PC-9 (cell line): ENCODE data around the gene NUB1. TPM values are rescaled to one million over a fixed set of nuclear protein-coding genes. Genes with fewer than 3 reads are reported as not detected.
"Not testable (repeated sequence)": the region's sequence is repeated elsewhere in the genome, so short reads cannot be mapped to it uniquely, and the experiment has no call there.

ENCODE experiments used
- BruUV-seq: library from RNA; stranded (reverse); fragments of 400-500 nt; replicated peaks from 2 replicates; lab custom pipeline; 2021; lab: Mats Ljungman, UMichigan
- CTCF ChIA-PET: fragments of 300-600 bp; sonication (Branson Sonifier 250); formaldehyde crosslinking; loops from one replicate; lab custom pipeline; 2022; ENCODE audit warnings: antibody characterized with exemption; lab: Charles Lee
- POLR2A ChIA-PET: fragments of 300-600 bp; sonication (Branson Sonifier 250); formaldehyde crosslinking; loops from one replicate; lab custom pipeline; 2022; ENCODE audit warnings: antibody characterized with exemption; ENCODE audit not compliant: unreplicated experiment; lab: Charles Lee
- DNase-seq, 2 experiments: peaks; one replicate each; pipeline versions ENCODE4 v3.0.0 to v3.0.0-alpha.2; 2015 to 2022; ENCODE audit warnings: mixed read lengths in 1 of 2
- H2AFZ ChIP-seq: fragments of 200-600 bp; sonication (generic); 2 replicates; pipeline ENCODE4 v1.8.1; 2017; ENCODE audit warnings: antibody characterized with exemption
- H3F3A ChIP-seq: fragments of 200-600 bp; sonication (generic); 2 replicates; pipeline ENCODE4 v1.8.1; 2017; ENCODE audit warnings: antibody characterized with exemption, mild to moderate bottlenecking, low read depth; ENCODE audit not compliant: insufficient read depth
- H3K27ac ChIP-seq: fragments of 200-600 bp; sonication (generic); 2 replicates; pipeline ENCODE4 v1.6.1; 2016; ENCODE audit warnings: mixed run types
- H3K27me3 ChIP-seq: fragments of 200-600 bp; sonication (generic); 2 replicates; pipeline ENCODE4 v1.6.1; 2016; ENCODE audit warnings: low read depth, mixed run types; ENCODE audit not compliant: insufficient read depth
- H3K36me3 ChIP-seq: fragments of 200-600 bp; sonication (generic); 2 replicates; pipeline ENCODE4 v1.6.1; 2016; ENCODE audit warnings: low read depth, mixed run types
- H3K4me1 ChIP-seq: fragments of 200-600 bp; sonication (generic); replicated peaks from 2 replicates; pipeline ENCODE4 v1.6.1; 2016; ENCODE audit warnings: mixed run types; ENCODE audit not compliant: insufficient read depth
- H3K4me2 ChIP-seq: fragments of 200-600 bp; sonication (generic); 2 replicates; pipeline ENCODE4 v1.6.1; 2017; ENCODE audit warnings: mixed run types
- H3K4me3 ChIP-seq: fragments of 200-600 bp; sonication (generic); 2 replicates; pipeline ENCODE4 v1.6.1; 2016; ENCODE audit warnings: mixed run types
- H3K79me2 ChIP-seq: fragments of 200-600 bp; sonication (generic); 2 replicates; pipeline ENCODE4 v1.6.1; 2017; ENCODE audit warnings: low read depth, mixed run types
- H3K9me2 ChIP-seq: fragments of 200-600 bp; sonication (generic); 2 replicates; pipeline ENCODE4 v1.8.1; 2017; ENCODE audit warnings: mild to moderate bottlenecking; ENCODE audit not compliant: insufficient read depth
- H3K9me3 ChIP-seq: fragments of 200-600 bp; sonication (generic); 2 replicates; pipeline ENCODE4 v1.8.1; 2016; ENCODE audit warnings: low read depth; ENCODE audit not compliant: insufficient read depth
- H4K20me1 ChIP-seq: fragments of 200-600 bp; sonication (generic); 2 replicates; pipeline ENCODE4 v1.8.1; 2017; ENCODE audit not compliant: insufficient read depth
- CTCF ChIP-seq: fragments of 200-600 bp; sonication (generic); conservative IDR thresholded peaks from 2 replicates; pipeline ENCODE4 v1.6.1; 2017; ENCODE audit warnings: mixed run types, antibody characterized with exemption, mild to moderate bottlenecking, moderate library complexity
- EZH2 ChIP-seq: fragments of 200-600 bp; sonication (generic); IDR thresholded peaks from 2 replicates; pipeline ENCODE4 v1.8.0; 2017; ENCODE audit warnings: antibody characterized with exemption, low read depth
- intact Hi-C: fragments of 100-400 bp; cut with micrococcal nuclease; formaldehyde crosslinking; loops from one replicate; pipeline ENCODE4 v1.10.0; 2022; ENCODE audit not compliant: unreplicated experiment
- total RNA-seq: library from RNA; stranded (reverse); gene quantifications from 2 replicates; pipeline ENCODE4 v1.2.3, GENCODE V29; 2021

The NUB1 gene
- total RNA-seq, 1 experiment from 2014 or later: 80.6 TPM

DNA sequence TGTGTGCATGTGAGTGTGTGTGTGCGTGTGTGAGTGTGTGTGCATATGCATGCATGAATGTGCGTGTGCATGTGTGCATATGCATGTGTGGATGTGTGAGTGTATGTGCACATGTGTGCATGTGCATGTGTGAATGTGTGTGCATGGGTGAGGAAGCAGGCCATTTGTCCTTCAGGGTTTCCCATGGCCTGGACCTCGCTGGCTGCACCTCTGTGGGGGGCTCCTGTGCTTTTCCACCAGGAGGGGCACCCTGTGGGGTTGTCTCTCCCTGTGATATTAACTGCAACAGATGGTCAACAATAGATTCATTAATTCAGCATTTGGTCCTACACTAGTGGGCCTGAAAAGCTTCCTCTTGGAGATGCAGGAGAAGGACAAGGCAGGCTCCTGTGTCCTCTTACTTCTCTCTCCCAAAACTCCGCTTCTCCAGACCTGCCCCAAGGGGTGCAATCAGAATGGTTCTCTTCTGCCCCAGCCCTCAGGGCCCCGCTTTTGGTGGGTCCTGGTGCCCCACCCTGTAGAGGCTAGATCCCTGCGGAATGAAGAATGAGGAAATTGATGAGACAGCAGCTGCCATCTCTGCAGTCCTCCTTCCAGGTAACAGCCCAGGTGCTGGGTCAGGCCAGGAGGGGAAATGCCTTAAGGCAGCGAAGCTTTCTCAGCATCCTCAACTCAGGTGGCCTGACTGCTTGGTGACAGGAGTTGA lies 41.5 kb upstream of the NUB1 start:
- H3F3A ChIP-seq: no peaks in the 10 kb centered on the region; the same call in 1 of the 2 replicates
- H4K20me1 ChIP-seq: no peaks in the 10 kb centered on the region
- no peaks in the 10 kb centered on the region for H3K36me3 ChIP-seq
- no peaks in the 10 kb centered on the region for H3K4me1 ChIP-seq
- ChIA-PET CTCF (no interaction called here), POLR2A (no interaction called here)
- H2AFZ ChIP-seq: no peak overlapping the region
- H3K9me2 ChIP-seq: no peaks in the 10 kb centered on the region; the same call in 1 of the 2 replicates
- intact Hi-C loops: loop anchor here (10.0 kb wide), 1 partner anchor 855 kb away; no protein-coding TSS in a partner anchor
- H3K27ac ChIP-seq: no peak overlapping the region
- no peak for TF ChIP-seq EZH2
- no peak for TF ChIP-seq CTCF
- H3K27me3 ChIP-seq: peaks cover 80% of the 10 kb centered on the region
- no peak overlapping the region for H3K4me3 ChIP-seq
- no peak for DNase-seq
- no peaks in the 10 kb centered on the region for H3K9me3 ChIP-seq
- BruUV-seq: no TSS peak
- H3K79me2 ChIP-seq: no peaks in the 10 kb centered on the region
- H3K4me2 ChIP-seq: no peak overlapping the region

GRCh38 chr7:151301471-151302462 lies 39.8 kb upstream of the NUB1 start:
- no peak for TF ChIP-seq CTCF
- no peak for TF ChIP-seq EZH2
- ChIA-PET CTCF (interaction anchor here (0.6 kb wide), 1 partner anchor 984 kb away, joined by 4 read pairs; no protein-coding TSS in a partner anchor), POLR2A (interaction anchor here (0.6 kb wide), 1 partner anchor 469 kb away, joined by 3 read pairs; no protein-coding TSS in a partner anchor)
- Histone ChIP-seq H2AFZ (no peak overlapping the region), H3K79me2 (no peaks in the 10 kb centered on the region), H3K27me3 (peaks cover 82% of the 10 kb centered on the region), H3K4me3 (no peak overlapping the region), H3F3A (no peaks in the 10 kb centered on the region; the same call in 1 of the 2 replicates), H3K4me1 (no peaks in the 10 kb centered on the region), H3K9me2 (no peaks in the 10 kb centered on the region), H3K9me3 (no peaks in the 10 kb centered on the region), H4K20me1 (no peaks in the 10 kb centered on the region), H3K4me2 (no peak overlapping the region), H3K27ac (no peak overlapping the region), H3K36me3 (no peaks in the 10 kb centered on the region)
- intact Hi-C loops: loop anchor here (2.0 to 10.0 kb wide), 3 partner anchors 129 to 857 kb away; no protein-coding TSS in a partner anchor
- no TSS peak for BruUV-seq
- DNase-seq: no peak

- H2AFZ ChIP-seq, BruUV-seq, H4K20me1 ChIP-seq, POLR2A ChIA-PET, H3K79me2 ChIP-seq, DNase-seq, H3F3A ChIP-seq, H3K4me2 ChIP-seq, H3K4me1 ChIP-seq, H3K4me3 ChIP-seq, H3K9me3 ChIP-seq, H3K9me2 ChIP-seq, H3K27ac ChIP-seq, H3K36me3 ChIP-seq: not testable (repeated sequence)
- intact Hi-C loops: loop anchor here (10.0 kb wide), 1 partner anchor 859 kb away; no protein-coding TSS in a partner anchor
- CTCF ChIA-PET: interaction anchor here (0.6 to 0.7 kb wide), 3 partner anchors 41 to 181 kb away, joined by 3 to 12 read pairs (median 4); no protein-coding TSS in a partner anchor
- peaks cover 98% of the 10 kb centered on the region for H3K27me3 ChIP-seq
Measured at GRCh38 chr7:151304251-151304650, 37.4 kb upstream of the NUB1 start.
